Measurements from ENCODE around the gene LRRIQ1.

LRRIQ1 gene

GRCh38 chr12:85085066-85085465 lies 48.9 kb downstream of the LRRIQ1 start:
- TF ChIP-seq CTCF (IDR thresholded peaks at IDR 0.05; ENCODE audit: low read depth, low read length), result no peak
- no peak overlapping the region for H3K4me3 ChIP-seq (ENCODE audit: low read depth, low read length)

- no peak overlapping the region for H3K4me3 ChIP-seq (ENCODE audit: low read depth, low read length)
- no peak for TF ChIP-seq CTCF (IDR thresholded peaks at IDR 0.05; ENCODE audit: low read depth, low read length)
These were observed 53.6 kb downstream of the LRRIQ1 start for GRCh38 chr12:85089792-85090191.

GRCh38 chr12:85092814-85093370 lies 56.7 kb downstream of the LRRIQ1 start:
- TF ChIP-seq CTCF (IDR thresholded peaks at IDR 0.05; ENCODE audit: low read depth, low read length), result no peak
- no peak overlapping the region for H3K4me3 ChIP-seq (ENCODE audit: low read depth, low read length)

GRCh38 chr12:85095501-85095900 lies 59.4 kb downstream of the LRRIQ1 start:
- TF ChIP-seq CTCF (IDR thresholded peaks at IDR 0.05; ENCODE audit: low read depth, low read length), result no peak
- H3K4me3 ChIP-seq (ENCODE audit: low read depth, low read length), result no peak overlapping the region

GRCh38 chr12:85130646-85131045 lies 94.5 kb downstream of the LRRIQ1 start:
- H3K4me3 ChIP-seq (ENCODE audit: low read depth, low read length), result no peak overlapping the region
- no peak for TF ChIP-seq CTCF (IDR thresholded peaks at IDR 0.05; ENCODE audit: low read depth, low read length)

- no peak for TF ChIP-seq CTCF (IDR thresholded peaks at IDR 0.05; ENCODE audit: low read depth, low read length)
- H3K4me3 ChIP-seq (ENCODE audit: low read depth, low read length), result no peak overlapping the region
These were observed 102.7 kb downstream of the LRRIQ1 start for GRCh38 chr12:85138833-85139232.

- TF ChIP-seq CTCF (IDR thresholded peaks at IDR 0.05; ENCODE audit: low read depth, low read length), result no peak
- no peak overlapping the region for H3K4me3 ChIP-seq (ENCODE audit: low read depth, low read length)
These were observed 111.2 kb downstream of the LRRIQ1 start for GRCh38 chr12:85147331-85147730.

Data from WI38 (cell line).